ENCODE data around the gene MALRD1.

MALRD1 gene

DNA sequence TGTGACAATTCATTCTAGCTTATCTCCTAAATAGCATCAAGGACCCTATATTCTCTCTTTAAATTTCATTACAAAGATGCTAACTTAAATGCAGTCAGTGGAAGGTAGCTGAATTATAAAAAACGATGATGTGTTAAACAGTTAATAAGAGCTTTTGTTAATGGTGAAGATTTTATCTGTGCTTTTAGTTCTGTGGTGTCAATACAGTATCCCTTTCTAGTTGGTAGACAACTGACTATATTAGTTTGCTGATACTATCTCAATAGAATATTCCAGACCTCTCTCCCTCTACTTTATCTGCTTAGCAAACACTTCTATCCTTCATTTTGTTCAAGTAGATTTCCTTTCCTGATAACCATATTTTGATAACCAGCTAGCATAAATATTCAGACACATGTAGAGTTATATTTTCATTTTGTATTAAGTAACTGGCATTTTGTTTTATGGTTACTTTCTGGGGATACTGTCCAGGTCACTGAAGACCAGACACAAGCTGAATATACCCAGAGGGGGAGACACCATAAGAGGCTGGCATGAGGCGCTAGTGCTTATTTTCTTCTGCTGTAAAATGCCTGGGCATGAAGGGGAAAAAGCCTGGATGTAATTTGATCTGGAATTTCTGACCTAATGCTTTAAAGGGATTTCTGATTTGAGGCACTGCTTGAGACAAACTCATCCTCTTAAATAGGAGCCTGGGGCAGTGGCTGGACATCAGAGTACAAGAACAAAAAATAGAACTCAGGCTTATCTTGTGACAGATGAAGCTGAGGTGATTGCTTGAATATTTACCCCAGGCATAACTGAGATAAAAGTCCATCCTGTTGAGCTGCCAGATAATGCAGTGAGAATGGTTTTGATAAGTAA is 197.5 kb downstream of the MALRD1 start:
- DNase-seq = peak in 1 of 2 experiments; percentile 21

DNA sequence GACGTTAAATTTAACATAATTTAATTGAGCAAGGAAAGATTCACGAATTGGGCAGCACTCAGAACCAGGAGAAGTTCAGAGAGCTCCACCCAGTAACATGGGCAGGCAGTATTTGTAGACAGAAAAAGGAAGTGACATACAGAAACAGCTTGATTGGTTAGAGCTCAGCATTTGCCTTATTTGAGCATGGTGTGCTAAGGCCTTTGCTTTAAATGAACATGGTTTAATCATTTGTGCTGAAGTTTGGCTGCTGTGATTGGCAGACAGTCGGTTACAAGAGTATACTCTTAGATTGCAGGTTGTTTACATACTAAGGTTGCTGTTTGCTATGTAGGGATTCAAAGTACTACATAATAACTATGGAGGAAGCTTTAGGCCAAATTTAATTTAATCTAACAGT is 199.2 kb downstream of the MALRD1 start:
- no peak for DNase-seq

DNA sequence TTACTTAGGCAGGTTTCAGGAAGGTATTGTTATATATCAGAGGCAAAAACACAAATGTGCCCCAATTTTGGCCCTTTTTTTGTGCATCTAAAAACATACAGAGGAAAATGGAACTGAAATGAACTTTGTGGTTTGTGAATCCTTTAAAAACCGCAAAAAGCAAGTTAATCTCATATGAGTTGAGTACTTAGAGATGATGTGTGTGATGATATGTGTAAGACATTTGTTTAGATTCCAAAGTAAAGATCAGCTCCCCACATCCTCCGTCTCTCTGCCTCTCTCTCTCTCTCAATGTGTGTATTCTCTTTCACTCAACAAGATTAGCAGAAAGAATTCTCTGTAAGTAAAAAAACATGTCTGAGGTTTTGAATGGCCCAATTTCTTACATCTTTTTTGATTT is 201.9 kb downstream of the MALRD1 start:
- DNase-seq = no peak

DNA sequence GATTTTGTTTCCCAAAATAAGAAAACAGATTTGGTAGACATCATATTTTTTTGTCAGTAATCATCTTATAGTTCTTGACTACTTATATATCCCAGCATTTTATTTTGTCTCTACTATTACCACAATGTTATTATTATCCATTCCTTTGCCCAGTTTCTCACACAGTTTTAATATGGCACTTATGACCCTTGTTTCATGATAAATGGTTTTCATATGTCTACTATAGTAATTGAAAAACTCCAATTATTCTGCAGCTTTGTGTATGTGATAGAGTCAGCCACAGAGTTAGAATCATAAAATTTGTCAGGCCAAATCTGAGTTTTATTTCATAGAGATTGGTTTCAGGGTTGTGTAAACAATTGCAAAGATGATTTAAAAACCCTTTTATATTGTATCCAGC is 203.9 kb downstream of the MALRD1 start:
- DNase-seq = no peak

DNA sequence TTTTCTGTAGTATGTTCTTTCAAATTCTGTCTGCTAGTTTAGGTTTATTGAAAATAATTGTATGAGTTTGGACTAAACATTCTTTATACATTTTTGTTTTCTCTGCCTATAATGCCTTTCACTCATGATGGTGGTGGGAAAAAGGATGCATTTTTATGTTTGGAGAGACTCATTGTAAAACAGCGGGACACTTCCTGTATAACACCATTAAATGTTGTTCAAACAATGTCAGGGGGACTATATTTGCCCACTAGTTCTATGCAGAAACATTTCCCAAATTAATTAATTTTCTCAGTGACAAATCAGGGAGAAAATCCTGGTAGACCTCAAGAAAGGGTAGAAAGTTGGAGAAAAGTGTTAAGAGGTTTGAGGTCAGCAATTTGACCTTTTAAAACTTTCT is 207.7 kb downstream of the MALRD1 start:
- no peak for DNase-seq

DNA sequence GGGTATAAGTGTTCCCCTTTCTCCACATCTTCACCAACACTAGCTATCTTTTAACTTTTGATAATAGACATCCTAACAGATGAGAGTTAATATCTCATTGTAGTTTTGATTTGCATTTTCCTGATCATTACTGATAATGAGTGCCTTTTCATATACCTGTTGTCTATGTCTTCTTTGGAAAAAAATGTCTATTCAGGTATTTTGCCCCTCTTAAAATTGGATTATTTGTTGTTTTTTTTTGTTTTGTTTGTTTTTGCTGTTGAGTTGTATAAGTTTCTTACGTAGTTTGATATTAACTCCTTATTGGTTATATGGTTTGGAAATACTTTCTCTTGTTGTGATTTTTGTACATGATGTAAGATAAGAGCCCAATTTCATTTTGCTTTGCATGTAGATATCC is 214.7 kb downstream of the MALRD1 start:
- DNase-seq = no peak

DNA sequence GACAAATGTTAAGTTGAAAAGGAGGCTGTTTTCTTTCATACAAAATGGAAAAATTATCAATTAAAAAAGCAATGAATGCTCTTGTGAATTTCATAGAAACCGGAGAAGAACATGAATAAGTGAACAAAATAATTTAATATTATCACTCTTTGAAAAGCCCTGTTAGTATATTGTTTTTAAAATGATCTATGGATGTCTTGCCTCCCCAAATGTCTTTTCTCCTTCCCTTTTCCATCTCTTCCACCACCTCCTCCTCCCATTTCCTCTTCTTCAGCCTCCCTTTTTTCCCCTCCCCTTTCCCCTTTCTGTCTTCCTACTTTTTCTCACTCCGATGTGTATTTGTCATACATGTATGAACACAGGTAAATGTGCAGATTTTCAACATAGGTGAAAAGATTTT is 234.7 kb downstream of the MALRD1 start:
- no peak for DNase-seq

DNA sequence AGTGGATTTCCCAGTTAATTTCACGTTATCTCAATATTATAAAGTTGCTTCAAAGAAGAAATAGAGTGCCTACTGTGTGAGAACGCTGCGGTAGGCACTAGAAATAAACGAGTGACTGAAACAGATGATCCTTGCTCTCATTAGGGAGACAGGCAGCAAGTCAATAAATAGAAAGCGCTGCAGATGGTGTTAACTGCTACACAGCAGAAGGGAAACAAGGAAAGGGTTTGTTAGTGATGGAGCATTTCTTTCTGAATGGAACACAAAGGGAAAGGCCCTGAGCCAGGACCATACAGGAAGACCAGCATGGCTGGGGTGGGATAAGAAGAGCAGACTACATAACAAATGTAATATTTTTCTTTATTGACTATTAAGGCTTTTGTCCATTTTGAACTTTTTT is 235.2 kb downstream of the MALRD1 start:
- no peak for DNase-seq

DNA sequence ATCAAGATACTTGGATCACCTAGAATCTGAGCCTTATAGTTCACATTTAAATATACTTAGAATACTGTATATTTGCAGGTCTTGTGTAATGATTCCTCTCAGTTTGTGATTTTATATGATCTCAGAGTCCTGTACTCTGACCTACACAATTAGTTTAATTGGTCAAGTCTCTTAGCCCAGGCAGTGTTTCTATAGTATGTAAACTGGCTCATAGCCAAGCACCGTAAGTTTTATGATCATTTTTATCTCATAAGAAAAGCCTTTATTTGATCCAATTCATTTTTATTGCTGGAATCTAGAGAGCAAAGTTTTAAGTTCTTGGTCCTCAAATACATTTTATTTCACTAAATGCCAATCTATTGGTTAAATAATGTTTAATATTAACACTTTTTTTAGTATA is 242.2 kb downstream of the MALRD1 start:
- DNase-seq = no peak

DNA sequence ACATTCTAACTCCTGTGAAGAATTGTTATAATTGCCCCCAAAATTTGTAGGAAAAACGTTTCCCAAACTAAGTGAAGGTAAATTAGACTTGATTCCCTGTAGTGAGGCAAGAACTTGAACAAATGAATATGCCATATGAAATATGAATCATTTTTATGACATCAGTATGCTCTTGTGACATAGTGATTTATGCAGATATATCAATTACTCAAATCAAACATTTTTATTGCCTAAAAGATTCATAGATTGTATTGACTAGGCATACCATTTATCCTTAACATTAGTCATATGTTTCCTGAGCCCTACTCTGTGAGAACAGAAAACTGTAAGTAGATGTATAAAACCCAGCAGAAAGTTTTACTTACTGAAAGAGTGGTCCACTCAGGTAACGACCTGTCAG is 245.6 kb downstream of the MALRD1 start:
- DNase-seq = no peak

DNA sequence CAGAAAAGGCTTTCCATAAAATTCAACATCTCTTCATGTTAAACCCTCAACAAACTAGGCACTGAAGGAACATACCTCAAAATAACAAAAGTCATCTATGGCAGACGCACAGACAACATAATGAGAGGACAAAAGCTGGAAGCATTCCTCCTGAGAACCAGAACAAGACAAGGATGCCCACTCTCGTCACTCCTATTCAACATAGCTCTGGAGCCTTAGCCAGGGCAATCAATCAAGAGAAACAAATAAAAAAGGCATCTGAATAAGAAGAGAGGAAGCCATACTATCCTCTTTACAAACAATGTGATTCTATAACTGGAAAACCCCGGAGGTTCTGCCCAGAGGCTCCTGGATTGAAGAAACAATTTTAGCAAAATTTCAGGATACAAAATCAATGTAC is 251.0 kb downstream of the MALRD1 start:
- no peak for DNase-seq

DNA sequence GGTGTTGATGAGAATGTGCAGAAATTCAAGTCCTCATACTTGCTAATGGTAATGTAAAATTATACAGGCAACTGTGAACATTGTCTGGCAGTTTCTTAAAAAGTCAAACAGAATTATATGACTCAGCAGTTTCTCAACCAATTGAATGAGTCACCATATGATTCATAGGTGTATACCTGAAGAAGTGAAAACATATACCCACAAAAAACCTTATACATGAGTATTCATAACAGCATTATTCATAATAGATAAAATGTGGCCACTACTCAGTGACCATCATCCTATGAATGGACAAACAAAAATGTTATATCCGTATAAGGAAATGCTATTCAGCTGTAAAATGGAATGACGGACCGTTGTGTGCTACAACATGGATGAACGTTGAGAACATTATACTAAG is 253.5 kb downstream of the MALRD1 start:
- no peak for DNase-seq

DNA sequence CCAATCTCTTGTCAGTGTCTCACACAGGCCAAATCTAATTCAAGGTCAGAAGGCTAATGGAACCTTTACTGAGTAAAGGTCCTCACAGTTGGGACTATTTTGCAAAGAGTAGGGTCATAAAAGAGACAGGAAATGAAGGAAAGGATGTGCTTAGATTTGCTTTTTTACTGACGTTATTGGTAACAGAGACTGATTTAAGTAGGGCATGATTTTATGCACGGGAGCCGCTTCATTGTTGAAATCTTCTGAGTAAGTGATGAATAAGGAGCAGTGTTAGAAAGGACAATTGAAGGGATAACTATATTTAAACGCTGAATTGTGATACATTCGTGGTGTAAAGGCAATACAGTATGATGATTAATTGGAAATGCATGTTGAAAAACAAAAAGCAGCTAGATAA is 261.5 kb downstream of the MALRD1 start:
- no peak for DNase-seq

DNA sequence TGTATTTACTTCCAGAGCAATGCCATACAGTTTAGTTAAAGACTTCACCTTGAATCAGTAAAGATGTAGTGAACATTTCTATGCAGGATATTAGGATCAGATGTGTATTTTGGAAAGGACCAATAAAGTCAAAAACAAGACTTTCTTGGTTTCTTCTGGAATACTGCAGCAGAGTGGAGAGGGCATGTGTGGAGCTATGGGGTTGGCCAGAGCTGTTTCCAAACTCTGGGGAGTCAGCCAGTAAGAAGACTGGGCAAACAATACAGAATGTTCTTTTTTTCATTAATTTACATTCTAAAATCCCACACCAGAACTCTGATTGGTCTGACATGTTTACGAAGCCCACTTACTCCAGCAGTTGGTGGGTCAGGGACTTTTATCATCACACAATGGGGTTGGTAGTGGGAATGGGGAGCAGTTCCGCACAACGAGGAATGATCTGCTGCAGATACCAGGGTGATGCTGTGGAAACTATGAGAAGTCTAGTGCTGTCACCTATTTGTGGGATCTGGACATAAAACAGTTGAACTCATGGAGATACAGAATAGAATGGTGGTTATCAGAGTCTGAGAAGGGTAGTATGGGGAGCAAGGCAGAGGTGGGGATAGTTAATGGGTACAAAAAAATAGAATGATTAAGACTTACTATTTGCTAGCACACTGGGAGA is 267.7 kb downstream of the MALRD1 start:
- DNase-seq = no peak

DNA sequence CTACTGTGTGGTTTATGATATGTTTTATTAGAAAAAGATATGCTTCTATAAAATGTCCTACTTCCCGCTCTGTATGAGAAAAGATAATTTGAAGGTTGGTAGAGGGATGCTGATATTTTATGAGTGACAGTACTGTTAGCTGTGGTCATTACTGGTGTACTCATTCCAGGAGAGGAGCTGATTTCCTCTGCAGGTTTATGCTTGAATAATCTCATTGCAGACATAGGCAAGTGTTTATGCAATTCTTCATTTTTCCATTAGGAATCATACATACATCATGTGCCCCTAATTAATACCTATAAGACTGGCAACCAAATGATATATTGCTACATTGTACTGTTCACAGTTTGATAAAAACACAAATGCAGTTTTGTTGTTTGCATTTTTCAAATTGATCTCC is 269.4 kb downstream of the MALRD1 start:
- no peak for DNase-seq

DNA sequence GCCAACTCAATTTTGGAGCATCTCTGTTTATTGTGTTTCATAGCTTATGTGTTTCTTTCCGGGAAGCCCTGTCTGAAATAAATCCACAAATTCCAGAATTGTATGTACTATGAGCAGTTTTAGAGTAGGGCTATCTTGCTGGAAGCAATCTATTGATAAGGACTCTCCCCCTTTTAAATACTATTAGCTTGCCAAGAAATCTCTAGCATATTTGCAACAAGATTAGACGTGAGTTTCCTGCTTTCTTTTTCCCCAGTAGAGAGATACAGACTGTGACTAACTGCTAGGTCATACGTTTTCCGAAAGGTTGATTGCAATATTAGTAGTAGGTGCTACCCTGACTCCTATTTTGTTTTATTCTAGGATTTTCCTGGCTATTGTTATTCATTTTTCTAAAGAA is 277.0 kb downstream of the MALRD1 start:
- DNase-seq = no peak

DNA sequence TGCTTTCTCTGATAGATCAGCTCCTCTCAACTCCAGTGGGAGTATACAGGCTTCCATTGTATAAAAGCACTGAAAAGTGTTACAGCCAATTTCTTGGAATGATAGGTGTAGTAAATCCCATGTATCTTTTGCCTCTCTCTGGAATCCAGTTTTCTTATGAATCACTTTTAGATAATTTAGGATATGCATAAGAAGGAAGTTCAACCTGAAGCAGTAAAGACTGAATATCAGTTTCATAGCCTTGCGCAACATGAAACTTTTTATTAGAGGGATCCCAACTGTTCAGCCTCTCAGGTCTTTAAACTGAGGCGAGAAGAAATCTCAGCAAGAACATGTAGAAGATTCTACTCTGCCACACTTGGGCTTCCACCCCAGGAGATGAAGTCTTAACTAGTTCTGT is 280.0 kb downstream of the MALRD1 start:
- no peak for DNase-seq

DNA sequence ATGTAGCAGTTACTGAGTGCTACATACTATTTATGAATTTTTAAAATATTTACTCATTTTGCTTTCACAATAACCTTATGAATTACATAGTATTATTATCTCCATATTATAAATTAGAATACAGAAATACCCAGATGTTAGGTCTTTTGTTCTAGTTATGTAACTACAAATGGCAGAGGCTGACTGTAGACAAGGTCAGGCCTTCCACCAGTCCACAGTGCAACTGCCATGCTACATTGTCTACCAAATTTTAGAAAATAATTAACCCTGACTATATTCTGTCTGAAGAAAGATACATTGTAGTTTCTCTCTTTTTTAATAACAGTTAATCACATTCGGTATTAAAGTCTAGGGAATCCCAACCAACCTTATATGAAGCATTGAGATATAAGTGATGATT is 280.9 kb downstream of the MALRD1 start:
- DNase-seq = no peak

DNA sequence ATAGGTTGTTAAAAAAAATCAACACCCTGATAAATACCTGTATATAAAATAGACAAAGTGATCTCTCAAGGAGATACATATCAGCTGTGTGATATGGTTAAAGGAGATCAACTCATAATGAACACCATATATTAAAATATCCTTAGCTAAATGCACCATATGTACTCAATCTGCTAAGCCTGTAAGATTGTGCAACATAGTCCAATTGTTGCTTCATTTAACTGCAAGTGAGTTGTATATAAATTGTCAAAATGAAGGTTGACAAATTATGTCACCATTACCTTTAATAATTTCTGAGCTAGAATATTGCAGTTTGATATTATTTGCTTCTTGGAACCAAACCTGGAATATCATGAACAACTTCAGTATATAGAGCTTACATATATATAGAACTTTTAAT is 283.7 kb downstream of the MALRD1 start:
- no peak for DNase-seq

DNA sequence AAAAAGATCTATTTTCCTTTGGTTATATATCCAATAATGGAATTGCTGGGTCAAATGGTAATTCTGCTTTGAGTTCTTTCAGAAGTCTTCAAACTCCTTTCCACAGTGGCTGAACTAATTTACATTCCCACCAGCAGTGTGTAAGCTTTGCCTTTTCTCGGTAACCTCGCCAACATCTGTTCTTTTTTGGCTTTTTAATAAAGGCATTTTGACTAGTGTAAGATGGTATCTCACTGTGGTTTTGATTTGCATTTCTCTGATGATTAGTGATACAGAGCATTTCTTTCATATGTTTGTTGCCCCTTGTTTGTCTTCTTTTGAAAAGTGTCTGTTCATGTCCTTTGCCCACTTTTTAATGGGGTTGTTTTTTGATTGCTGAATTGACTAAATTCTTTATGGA is 285.0 kb downstream of the MALRD1 start:
- DNase-seq = no peak

DNA sequence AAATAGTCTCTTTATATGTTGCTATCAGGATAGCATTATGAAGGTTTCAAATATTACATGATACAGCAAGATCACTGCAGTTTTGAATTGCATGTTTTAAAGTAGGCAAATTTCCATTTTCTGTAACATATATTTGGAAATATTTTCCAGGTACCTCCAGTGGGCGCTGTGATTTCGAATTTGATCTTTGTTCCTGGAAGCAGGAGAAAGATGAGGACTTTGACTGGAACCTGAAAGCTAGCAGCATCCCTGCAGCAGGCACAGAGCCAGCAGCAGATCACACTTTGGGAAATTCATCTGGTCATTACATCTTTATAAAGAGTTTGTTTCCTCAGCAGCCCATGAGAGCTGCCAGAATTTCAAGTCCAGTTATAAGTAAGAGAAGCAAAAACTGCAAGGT is 299.0 kb downstream of the MALRD1 start:
- DNase-seq = peak in 1 of 2 experiments; percentile 0

DNA sequence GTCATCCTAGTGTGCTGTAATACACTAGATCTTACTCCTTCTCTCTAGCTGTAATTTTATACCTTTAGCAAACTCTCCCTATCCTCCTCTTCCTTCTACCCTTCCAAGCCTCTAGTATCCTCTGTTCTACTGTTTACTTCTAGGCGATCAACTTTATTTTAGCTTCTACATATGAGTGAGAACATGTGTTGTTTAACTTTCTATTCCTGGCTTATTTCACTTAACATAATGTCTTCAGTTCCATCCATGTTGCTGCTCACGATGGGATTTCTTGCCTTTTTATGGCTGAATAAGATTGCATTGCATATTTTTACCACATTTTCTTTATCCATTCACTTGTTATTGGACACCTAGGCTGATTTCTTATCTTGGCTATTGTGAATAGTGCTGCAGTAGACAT is 318.6 kb downstream of the MALRD1 start:
- DNase-seq = no peak

DNA sequence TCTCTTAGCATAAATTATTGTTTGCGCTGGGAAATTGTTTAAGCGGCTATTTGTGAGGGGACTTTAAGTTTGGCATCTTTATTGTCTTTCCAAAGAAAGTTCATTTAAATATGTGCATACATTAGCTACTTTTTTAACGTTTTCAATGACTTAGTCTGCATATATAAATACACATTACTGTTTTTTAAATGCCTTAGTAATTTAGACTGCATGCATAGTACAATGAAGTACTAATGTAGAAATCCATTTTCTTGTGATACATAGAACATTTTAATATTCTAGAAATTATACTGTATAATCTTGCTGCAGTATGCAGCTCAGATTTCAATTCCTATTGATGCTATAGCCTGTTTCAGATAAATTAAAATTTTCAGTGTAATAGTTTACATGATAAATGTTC is 325.4 kb downstream of the MALRD1 start:
- DNase-seq = no peak

DNA sequence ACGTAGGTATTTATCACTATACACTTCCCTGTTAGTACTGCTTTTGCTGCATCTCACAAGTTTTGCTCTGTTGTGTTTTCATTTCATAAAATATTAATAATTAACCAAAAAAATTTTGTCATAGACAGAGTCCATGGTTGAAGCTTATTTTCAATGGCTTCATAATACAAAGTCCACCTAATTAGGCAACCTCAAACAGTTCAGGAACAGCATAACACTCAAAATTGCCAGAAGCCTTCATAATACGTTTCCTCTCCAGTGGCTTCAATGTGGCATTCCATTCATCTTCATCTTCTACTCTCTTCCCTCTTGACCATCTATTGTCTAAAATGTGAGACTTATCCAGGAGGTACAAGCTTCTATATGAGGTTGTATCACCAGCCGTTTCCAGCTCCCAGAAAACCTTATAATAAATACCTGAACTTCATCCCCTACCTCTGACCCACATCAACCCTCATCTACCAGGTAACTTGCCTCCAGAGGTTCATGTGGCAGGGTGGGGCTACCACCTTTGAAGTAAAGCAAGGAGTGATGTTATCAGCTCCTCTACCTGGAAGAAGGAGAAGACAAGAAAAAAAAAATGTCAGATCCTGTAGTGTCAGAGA is 337.3 kb downstream of the MALRD1 start:
- DNase-seq = no peak
